Measurements from ENCODE around the gene KRT40.

The KRT40 gene

DNA sequence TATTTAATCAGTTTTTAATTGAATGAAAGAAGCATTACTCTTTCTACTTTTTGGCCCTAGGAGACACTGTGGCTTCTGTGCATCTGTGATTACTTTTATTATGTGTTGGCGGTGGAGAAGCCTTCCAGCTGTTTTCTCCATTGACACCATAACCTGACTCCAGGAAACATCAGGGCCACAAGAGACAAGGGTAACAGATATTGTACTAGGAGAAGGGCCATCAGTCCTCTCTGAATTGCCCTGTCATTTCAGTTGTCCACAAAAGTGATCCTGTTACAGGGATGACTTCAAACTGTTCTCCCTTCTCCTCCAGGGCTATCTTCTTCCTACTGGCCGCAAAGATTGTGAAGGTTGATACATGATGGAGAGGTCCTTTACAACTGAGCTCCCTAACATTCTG, 32.0 kb downstream of the KRT40 start:
- no peak for DNase-seq (ENCODE audit: low read depth)

- no peak for DNase-seq (ENCODE audit: low read depth)
Measured at GRCh38 chr17:40951011-40951622, 33.0 kb downstream of the KRT40 start.

- no peak for DNase-seq (ENCODE audit: low read depth)
Measured at GRCh38 chr17:40950176-40950575, 34.0 kb downstream of the KRT40 start.

DNA sequence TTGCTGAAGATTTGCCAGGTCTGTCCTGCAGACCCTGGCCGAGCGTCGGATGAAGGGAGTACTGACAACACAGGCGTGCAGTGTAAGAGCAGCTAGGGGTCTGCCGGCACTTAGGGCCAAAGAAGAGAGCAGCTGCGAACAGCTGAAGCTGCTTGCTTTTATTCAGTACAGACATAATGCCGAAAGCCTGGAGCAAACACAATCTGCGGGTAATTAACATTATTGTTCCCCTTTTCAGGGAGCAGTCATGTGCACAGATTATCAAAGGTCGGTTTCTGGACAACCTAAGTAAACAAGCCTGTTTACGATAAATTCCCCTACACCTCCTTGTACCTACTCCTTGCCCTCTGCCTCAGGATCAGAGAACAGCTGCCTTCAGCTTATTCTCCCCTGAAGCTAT, 34.7 kb downstream of the KRT40 start:
- no peak for DNase-seq (ENCODE audit: low read depth)

GRCh38 chr17:40947929-40948328, 36.2 kb downstream of the KRT40 start:
- no peak for DNase-seq (ENCODE audit: low read depth)

- DNase-seq (ENCODE audit: low read depth): no peak
Measured at GRCh38 chr17:40945414-40945813, 38.7 kb downstream of the KRT40 start.

GRCh38 chr17:40944531-40944930, 39.6 kb downstream of the KRT40 start:
- DNase-seq (ENCODE audit: low read depth): no peak

DNA sequence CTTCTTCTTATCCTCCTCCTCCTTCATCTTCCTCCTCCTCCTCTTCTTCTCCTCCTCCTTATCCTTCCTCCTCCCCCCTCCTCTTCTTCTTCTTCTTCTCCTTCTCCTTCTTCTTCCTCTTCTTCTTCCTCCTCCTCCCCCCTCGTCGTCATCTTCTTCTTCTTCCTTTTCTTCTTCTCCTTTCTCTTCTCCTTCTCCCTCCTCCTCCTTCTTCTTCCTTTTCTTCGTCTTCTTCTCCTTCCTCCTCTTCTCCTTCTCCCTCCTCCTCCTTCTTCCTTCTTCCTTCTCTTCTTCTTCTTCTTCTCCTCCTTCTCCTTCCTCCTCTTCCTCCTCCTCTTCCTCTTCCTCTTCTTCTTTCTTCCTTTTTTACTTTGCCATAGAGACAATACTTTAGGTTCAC, 41.6 kb downstream of the KRT40 start:
- DNase-seq (ENCODE audit: low read depth): no peak

- no peak for DNase-seq (ENCODE audit: low read depth)
Measured at GRCh38 chr17:40940266-40940665, 43.9 kb downstream of the KRT40 start.

GRCh38 chr17:40938981-40939380, 45.1 kb downstream of the KRT40 start:
- no peak for DNase-seq (ENCODE audit: low read depth)

- no peak for DNase-seq (ENCODE audit: low read depth)
Measured at GRCh38 chr17:40937384-40937819, 46.7 kb downstream of the KRT40 start, which contains the start of gene KRT23. Gene KRT23, minus strand, starts transcription at chr17:40937646. Its CDS starts 1,043 bp downstream, at chr17:40936603.

DNA sequence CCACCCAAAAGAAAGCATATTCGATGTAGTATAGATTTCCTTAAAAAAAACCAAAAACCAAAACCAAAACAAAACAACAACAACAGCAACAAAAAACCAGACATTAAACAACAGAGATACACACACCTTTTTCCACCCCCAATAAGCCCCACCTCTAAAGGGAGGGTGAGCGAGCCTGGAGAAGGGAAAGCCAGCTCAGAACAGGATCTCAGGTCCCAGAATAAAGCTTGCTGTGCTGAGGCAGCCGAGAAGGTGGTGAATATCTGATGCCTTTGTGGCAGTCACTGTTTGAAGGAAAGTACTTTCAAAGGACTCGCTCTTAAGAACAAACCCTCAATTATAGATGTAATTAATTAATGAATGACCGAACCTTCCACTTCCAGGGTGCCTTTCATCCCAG, 47.1 kb downstream of the KRT40 start:
- no peak for DNase-seq (ENCODE audit: low read depth)

GRCh38 chr17:40936437-40936971, 47.6 kb downstream of the KRT40 start:
- no peak for DNase-seq (ENCODE audit: low read depth)

GRCh38 chr17:40935624-40936023, 48.5 kb downstream of the KRT40 start:
- no peak for DNase-seq (ENCODE audit: low read depth)

DNA sequence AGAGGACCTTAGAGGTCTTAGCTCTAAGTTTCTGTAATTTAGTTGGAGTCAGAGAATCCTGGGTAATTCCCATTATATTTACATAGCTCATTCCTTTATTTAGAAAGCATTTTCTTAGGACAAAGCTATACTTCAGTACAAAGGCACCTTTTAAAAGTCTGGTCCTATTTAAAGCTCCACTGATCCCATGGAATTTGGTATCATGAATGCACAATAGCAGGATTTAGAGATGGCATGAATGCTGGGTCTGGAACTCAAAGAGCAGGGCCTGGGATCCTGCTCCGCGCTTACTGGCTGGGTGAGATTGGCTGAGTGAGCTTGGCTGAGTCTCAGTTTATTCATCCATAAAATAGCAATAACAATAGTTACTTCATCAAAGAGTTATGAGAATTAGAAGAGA, 51.5 kb downstream of the KRT40 start:
- no peak for DNase-seq (ENCODE audit: low read depth)

DNA sequence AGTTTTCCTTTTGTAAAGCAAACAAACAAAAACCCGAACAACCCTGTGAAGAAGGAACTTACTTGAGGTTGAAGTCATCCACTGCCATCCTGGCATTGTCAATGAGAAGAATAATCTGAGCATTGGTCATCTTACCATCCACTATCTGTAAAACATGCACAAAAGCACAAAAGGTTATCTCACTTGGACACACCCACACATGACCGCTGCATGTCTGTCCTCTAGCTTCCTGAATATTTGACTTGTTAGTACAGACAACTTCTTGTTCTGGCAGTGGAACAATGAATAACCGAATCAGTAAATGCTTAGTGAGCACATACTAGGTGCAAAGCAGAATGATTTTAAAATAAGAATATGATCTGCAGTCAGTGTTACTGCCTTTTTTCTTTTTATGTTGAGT, 52.8 kb downstream of the KRT40 start:
- no peak for DNase-seq (ENCODE audit: low read depth)
